GM18517 (cell line): ENCODE data around the gene PTPN3.
"Not testable (repeated sequence)": the region's sequence is repeated elsewhere in the genome, so short reads cannot be mapped to it uniquely, and the experiment has no call there.

Experiments
- ATAC-seq: cut with Tn5 transposase; IDR thresholded peaks from one replicate; pipeline ENCODE4 v1.9.1; 2021; ENCODE audit warnings: mild to moderate bottlenecking, moderate library complexity; ENCODE audit not compliant: unreplicated experiment

The PTPN3 gene

GRCh38 chr9:109351032-109351431, 147.1 kb downstream of the PTPN3 start:
- no peak for ATAC-seq

DNA sequence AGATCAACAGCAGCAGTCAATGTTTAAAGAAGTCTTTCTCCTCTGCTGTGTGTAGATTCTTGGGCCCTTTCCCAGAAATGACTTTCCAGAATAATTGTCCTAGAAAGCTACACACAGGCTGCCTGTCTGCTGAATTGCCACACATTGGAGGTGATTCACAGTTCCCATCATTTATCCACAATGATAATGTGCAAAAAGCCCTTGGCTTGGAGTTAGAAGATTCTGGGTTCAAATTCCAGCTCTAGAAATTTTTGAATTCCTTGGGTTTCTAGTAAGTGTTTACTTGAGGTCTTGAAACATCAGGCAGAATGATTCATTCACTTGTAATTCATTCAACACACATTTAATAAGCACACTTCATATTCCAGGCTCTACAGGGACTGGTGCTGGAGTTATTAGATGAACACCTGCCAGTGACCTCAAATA, 148.7 kb downstream of the PTPN3 start:
- no peak for ATAC-seq

- no peak for ATAC-seq
Measured at GRCh38 chr9:109346904-109347303, 151.2 kb downstream of the PTPN3 start.

DNA sequence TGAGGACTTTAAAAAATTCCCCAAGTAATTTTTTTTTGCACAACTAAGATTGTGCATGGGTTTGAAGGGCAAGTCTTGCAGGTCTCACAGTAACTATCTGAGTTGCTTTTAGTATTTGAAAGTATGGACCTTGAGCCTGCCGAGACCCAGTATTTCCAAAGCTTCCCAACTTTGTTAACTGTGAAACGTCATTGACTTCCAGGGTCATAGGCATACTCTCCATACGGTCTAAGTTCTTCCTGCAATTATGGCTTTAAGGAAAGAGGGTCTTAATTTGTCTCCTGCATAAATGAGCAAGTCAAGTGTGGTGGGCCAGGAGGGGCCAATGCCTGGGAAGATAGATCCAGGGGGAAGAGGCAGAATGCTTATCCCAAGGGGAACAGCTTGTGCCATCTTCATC, 153.2 kb downstream of the PTPN3 start:
- no peak for ATAC-seq

GRCh38 chr9:109342878-109343277, 155.2 kb downstream of the PTPN3 start:
- ATAC-seq = no peak

DNA sequence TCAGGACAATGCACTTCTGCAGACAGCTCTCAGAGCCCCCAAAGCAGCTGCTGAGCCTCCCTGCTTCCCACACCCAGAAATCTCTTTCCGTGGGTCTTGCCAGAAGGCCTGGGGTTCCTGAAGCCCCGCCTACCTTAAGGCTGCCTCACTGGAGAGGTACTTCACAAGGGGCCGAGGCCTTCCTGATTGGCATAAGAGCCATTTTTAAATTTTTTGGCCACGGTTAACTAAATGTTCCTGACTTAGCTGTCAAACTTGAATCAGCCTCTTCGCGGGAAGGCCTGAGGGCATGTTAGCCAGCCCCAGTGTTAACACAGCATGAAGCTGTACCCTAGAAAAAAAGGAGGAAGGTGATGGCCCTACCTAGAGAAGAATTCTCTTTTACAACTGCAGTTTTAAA, 156.5 kb downstream of the PTPN3 start:
- ATAC-seq = no peak

- not testable (repeated sequence) for ATAC-seq
Measured at GRCh38 chr9:109340979-109341378, 157.1 kb downstream of the PTPN3 start.

DNA sequence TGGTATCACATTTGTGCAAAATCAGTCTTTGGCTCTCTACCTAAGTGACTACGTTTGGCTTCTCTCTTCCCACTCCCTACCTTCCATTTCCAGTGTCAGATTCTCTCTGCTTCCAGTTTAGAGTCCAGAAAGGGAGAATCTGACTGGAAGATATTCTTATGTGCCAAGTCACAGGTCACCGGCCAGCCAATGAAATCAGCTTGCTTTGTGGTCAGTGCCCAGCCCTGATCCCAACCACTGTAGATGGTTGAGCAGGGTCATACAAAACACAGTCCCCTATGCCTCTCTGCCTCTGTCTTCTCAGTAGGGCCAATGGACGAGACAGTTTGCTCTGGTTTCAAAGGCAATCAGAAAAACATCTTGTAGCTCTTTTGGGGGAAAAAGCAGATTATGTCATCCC, 161.7 kb downstream of the PTPN3 start:
- no peak for ATAC-seq

GRCh38 chr9:109335929-109336328, 162.2 kb downstream of the PTPN3 start:
- no peak for ATAC-seq

DNA sequence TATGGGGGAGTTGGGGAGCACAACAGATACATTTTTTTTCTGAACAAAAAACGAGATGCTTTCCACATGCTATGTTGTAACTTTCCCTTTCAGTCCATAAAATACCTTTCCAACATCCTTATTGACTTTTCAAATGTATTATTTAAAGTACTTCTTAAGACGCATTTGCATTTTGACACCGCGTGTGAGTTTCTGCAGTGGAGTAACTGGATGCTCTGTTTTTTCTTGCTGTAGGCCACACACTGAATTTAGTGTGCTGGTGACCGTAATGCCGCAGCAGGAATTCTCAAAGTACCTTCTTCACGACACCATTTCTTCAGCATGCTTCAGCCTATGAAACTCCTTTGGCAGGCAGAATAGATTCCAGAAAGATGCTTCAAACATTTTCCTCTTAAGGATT, 163.0 kb downstream of the PTPN3 start:
- no peak for ATAC-seq

DNA sequence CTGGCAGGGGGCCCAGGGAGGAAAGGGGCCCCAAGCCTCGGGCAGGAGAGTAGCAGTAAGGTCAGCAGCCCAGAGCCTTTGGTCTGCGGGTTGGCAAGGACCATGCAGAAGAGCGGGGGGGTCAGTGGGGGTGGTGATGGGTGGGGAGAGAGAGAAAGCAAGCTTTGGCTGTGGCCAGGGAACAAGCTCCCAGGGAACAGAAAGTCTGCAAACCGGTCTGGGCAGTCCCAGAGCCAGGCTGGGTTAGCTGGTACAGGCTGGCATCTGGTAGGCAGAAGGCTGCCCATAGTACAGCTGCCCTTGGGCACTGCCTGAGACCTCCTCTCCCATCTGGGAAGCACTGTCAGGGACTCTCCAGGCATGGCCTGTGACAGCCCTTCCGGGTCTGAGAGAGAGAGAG, 166.8 kb downstream of the PTPN3 start:
- no peak for ATAC-seq

DNA sequence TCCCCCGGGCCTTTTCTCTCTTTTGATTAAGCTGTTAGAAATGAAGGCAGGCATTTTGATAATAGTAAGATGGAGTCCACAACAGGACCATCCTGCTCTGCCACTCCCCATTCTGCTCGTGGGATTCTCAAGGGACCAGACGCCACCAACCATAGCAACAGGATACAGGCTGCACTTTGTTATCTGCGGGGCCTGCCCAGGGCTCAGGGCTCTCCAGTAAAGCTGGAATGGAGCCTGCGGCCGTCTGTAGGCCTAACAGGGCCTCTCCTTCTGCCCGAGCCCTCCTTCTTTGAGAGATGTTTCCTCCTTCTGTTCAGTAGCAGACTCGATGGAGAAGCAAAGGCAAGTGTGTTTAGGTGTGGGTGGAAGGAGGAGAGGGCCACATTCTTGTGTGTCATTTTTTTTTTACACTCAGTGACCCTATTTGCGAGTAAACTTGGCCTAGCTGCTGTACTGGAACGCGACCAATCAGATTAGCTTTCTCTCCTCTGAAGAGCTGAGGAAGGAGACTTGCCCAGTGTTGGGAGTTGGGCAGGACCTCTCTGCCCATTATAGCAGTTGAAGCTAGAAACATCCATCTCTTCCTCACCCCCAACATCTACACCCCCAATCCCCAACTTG, 168.4 kb downstream of the PTPN3 start:
- ATAC-seq = no peak

GRCh38 chr9:109328978-109329637, 169.0 kb downstream of the PTPN3 start:
- ATAC-seq = no peak
